ENCODE data around the gene POLR3G.

POLR3G gene

GRCh38 chr5:90503596-90503995 lies 28.9 kb downstream of the POLR3G start:
- no peak overlapping the region for H3K27ac ChIP-seq
- TF ChIP-seq, protein P1, sequence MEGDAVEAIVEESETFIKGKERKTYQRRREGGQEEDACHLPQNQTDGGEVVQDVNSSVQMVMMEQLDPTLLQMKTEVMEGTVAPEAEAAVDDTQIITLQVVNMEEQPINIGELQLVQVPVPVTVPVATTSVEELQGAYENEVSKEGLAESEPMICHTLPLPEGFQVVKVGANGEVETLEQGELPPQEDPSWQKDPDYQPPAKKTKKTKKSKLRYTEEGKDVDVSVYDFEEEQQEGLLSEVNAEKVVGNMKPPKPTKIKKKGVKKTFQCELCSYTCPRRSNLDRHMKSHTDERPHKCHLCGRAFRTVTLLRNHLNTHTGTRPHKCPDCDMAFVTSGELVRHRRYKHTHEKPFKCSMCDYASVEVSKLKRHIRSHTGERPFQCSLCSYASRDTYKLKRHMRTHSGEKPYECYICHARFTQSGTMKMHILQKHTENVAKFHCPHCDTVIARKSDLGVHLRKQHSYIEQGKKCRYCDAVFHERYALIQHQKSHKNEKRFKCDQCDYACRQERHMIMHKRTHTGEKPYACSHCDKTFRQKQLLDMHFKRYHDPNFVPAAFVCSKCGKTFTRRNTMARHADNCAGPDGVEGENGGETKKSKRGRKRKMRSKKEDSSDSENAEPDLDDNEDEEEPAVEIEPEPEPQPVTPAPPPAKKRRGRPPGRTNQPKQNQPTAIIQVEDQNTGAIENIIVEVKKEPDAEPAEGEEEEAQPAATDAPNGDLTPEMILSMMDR (IDR thresholded peaks at IDR 0.05): no peak
- TF ChIP-seq ZFX (IDR thresholded peaks at IDR 0.05; ENCODE audit: borderline replicate concordance): no peak

DNA sequence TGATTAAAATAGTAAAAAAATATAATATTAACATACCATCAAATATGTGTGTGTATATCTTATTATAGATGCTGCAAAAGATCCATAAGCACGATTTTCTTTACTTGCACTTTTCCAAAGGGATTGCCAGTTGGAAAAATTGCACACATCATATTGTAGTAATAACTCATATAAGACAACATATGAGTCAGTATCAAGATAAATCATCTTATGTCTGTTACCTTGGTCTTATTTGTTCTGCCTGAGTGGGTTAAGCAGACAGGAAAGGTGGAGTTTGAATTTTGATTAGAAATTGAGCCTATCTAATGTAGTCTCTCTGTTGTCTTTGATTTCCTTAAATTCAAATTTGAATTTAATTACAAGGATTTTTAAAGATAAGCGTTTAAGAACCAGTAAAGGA lies 30.1 kb downstream of the POLR3G start:
- TF ChIP-seq, protein P1 (IDR thresholded peaks at IDR 0.05): no peak
- TF ChIP-seq ZFX (IDR thresholded peaks at IDR 0.05; ENCODE audit: borderline replicate concordance): no peak
- H3K27ac ChIP-seq: no peak overlapping the region

- no peak overlapping the region for H3K27ac ChIP-seq
- TF ChIP-seq, protein P1 (IDR thresholded peaks at IDR 0.05): no peak
- no peak for TF ChIP-seq ZFX (IDR thresholded peaks at IDR 0.05; ENCODE audit: borderline replicate concordance)
Observed at GRCh38 chr5:90506221-90506620, 31.6 kb downstream of the POLR3G start.

DNA sequence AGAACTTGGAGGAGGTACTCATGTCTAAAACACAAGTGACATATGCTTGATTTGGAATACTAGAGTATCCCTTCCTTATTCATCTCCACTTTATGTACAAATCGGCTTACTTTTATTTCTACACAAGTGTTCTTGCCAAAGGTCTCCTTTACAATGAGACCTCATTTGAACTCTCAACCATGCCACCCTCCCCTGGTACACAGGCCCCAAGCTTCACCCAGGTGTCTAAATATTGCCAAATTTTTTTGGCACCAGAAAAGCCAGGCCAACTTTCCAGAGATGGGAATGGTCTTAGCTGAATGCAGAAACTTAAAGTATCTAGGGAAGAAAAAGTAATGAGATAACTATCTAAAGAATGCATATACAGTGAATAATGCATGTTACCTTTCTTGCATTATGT lies 35.8 kb downstream of the POLR3G start:
- TF ChIP-seq ZFX (IDR thresholded peaks at IDR 0.05; ENCODE audit: borderline replicate concordance): no peak
- TF ChIP-seq, protein P1 (IDR thresholded peaks at IDR 0.05): no peak
- H3K27ac ChIP-seq: no peak overlapping the region

GRCh38 chr5:90514520-90514919 lies 39.9 kb downstream of the POLR3G start:
- TF ChIP-seq ZFX (IDR thresholded peaks at IDR 0.05; ENCODE audit: borderline replicate concordance): no peak
- TF ChIP-seq, protein P1 (IDR thresholded peaks at IDR 0.05): no peak
- peak overlapping the region; percentile 47 for H3K27ac ChIP-seq

- no peak for TF ChIP-seq ZFX (IDR thresholded peaks at IDR 0.05; ENCODE audit: borderline replicate concordance)
- TF ChIP-seq, protein P1 (IDR thresholded peaks at IDR 0.05): no peak
Observed at GRCh38 chr5:90518661-90519060, 44.0 kb downstream of the POLR3G start.

DNA sequence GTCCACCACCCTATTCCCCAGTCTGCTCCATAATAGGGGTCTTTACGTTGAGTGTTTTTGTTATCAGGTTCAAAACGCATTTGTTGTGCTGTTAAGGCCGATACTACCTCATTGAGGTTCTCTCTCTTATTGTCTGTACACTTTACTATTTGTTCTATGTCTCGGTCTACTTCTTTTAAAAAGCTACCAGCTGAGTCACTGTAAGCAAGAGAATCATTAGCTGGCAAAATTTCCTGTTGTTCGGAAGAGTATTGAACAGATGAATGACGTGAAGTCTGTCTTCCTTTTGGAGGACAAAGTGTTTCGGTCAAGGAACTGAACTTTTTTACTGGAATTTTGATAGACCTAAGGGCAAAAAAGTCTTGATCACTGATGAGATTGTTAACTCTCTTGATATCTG lies 44.4 kb downstream of the POLR3G start:
- TF ChIP-seq, protein P1 (IDR thresholded peaks at IDR 0.05): no peak
- no peak for TF ChIP-seq ZFX (IDR thresholded peaks at IDR 0.05; ENCODE audit: borderline replicate concordance)
- no peak overlapping the region for H3K27ac ChIP-seq

More at GRCh38 chr5:90518661-90519060, 44.0 kb downstream of the POLR3G start:
- no peak overlapping the region for H3K27ac ChIP-seq
